ENCODE data around the gene HSH2D. TPM values are rescaled to one million over a fixed set of nuclear protein-coding genes. Genes with fewer than 3 reads are reported as not detected.
"Not testable (repeated sequence)": the region's sequence is repeated elsewhere in the genome, so short reads cannot be mapped to it uniquely, and the experiment has no call there.

Gene HSH2D
- total RNA-seq, 6 experiments from 2014 or later: 0.26 to 1.7 (median 0.48) TPM

- H3K27me3 ChIP-seq: no peaks in the 10 kb centered on the region
- peaks cover 0 to 42% (median 18%) of the 10 kb centered on the region in 4 donors for H3K4me1 ChIP-seq
- intact Hi-C loops (cut with DNase I): no loop called here
- DNase-seq: peak in 1 of 3 donors; percentile 44
- peak; percentile 9 to 57 (median 28) for ATAC-seq
- H3K4me3 ChIP-seq: no peak overlapping the region
- H3K36me3 ChIP-seq: peaks cover 14 to 34% (median 21%) of the 10 kb centered on the region in 4 donors
- peak overlapping the region; percentile 22 to 97 (median 77) for H3K27ac ChIP-seq
- TF ChIP-seq POLR2A (IDR thresholded peaks at IDR 0.05): no peak
- TF ChIP-seq, protein P1, sequence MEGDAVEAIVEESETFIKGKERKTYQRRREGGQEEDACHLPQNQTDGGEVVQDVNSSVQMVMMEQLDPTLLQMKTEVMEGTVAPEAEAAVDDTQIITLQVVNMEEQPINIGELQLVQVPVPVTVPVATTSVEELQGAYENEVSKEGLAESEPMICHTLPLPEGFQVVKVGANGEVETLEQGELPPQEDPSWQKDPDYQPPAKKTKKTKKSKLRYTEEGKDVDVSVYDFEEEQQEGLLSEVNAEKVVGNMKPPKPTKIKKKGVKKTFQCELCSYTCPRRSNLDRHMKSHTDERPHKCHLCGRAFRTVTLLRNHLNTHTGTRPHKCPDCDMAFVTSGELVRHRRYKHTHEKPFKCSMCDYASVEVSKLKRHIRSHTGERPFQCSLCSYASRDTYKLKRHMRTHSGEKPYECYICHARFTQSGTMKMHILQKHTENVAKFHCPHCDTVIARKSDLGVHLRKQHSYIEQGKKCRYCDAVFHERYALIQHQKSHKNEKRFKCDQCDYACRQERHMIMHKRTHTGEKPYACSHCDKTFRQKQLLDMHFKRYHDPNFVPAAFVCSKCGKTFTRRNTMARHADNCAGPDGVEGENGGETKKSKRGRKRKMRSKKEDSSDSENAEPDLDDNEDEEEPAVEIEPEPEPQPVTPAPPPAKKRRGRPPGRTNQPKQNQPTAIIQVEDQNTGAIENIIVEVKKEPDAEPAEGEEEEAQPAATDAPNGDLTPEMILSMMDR (IDR thresholded peaks at IDR 0.05): no peak
- no peaks in the 10 kb centered on the region for H3K9me3 ChIP-seq
- 65% methylated on average over 9 of the region's 12 CpGs for WGBS (ENCODE audit: insufficient coverage, low coverage, low lambda C conversion rate, missing lambda C conversion rate)
Observed at GRCh38 chr19:16118489-16119033, 24.9 kb upstream of the HSH2D start.

DNA sequence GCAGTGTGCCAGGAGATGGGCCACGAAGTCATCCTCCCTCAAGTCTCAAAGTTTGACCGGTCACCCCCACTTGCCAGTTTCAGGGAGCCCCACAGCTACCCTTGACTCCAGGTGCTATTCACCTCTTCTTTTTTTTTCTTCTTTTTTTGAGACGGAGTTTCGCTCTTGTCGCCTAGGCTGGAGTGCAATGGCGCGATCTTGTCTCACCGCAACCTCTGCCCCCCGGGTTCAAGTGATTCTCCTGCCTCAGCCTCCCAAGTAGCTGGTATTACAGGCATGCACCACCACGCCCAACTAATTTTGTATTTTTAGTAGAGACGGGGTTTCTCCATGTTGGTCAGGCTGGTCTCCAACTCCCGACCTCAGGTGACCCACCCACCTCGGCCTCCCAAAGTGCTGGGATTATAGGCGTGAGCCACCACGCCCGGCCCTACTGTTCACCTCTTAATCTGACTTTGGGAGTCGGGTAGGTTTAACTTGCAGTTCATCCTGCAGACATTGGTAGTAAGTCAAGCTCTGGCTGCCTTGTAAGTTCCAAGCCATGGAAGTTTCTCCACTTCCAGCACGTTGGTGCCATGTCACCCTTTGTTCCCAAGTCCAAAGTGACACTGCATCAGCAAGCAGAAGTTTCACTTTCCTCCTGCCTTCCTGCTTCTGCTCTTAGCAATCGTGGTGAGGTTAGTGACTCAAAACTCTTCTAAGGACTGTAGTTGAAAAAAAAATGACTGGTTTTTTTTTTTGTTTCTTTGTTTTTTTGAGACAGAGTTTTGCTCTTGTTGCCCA is 24.2 kb upstream of the HSH2D start:
- Histone ChIP-seq H3K27ac (peak overlapping the region; percentile 77 to 97 (median 84)), H3K36me3 (peaks cover 14 to 42% (median 24%) of the 10 kb centered on the region in 4 donors)
- 80% methylated on average over 19 of the region's 19 CpGs for WGBS (ENCODE audit: insufficient coverage, low coverage, low lambda C conversion rate, missing lambda C conversion rate)

GRCh38 chr19:16121141-16121540 is 22.3 kb upstream of the HSH2D start:
- ATAC-seq: no peak
- TF ChIP-seq, protein P1 (IDR thresholded peaks at IDR 0.05): no peak
- no peak for TF ChIP-seq POLR2A (IDR thresholded peaks at IDR 0.05)
- intact Hi-C loops (cut with DNase I): no loop called here
- Histone ChIP-seq H3K4me3 (no peak overlapping the region), H3K27me3 (no peaks in the 10 kb centered on the region), H3K9me3 (no peaks in the 10 kb centered on the region), H3K4me1 (peaks cover 0 to 19% (median 9%) of the 10 kb centered on the region in 4 donors), H3K36me3 (peaks cover 14 to 53% (median 31%) of the 10 kb centered on the region in 4 donors), H3K27ac (no peak overlapping the region)
- no peak for DNase-seq
- WGBS (ENCODE audit: insufficient coverage, low coverage, low lambda C conversion rate, missing lambda C conversion rate): 80% methylated on average over 1 of the region's 5 CpGs

More for the DNA sequence above, 24.2 kb upstream of the HSH2D start:
- H3K9me3 ChIP-seq; intact Hi-C loops (cut with DNase I); H3K27me3 ChIP-seq; H3K4me3 ChIP-seq: not testable (repeated sequence)
- peaks cover 0 to 36% (median 16%) of the 10 kb centered on the region in 4 donors for H3K4me1 ChIP-seq
- ATAC-seq (peak; percentile 79 to 87 (median 84)), DNase-seq (peak in 1 of 3 donors; percentile 82)

DNA sequence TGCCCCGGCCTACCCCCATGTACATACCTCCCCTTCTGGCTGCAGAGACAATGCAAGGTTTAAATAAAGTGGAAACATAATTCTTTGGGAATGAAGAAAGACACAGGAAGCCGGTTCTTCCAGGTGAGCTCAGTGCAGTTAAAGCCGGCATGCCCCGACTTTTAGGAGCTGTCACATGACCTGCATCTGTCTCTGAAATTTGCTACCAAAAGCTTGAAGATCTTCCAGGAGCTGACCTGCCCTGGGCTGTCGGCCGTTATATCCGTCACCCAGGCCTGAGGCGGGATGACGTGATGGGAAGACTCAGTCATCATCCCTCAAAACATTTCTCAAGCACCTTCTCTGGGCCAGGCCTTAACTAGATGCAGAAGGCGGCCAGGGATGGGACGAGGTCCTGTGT is 21.5 kb upstream of the HSH2D start:
- Histone ChIP-seq H3K4me1 (peaks cover 0 to 15% (median 9%) of the 10 kb centered on the region in 4 donors), H3K9me3 (no peaks in the 10 kb centered on the region), H3K27ac (no peak overlapping the region), H3K27me3 (no peaks in the 10 kb centered on the region), H3K36me3 (peaks cover 14 to 61% (median 35%) of the 10 kb centered on the region in 4 donors), H3K4me3 (no peak overlapping the region)
- WGBS (ENCODE audit: insufficient coverage, low coverage, low lambda C conversion rate, missing lambda C conversion rate): 92% methylated on average over 3 of the region's 11 CpGs
- DNase-seq (no peak), ATAC-seq (no peak)
- TF ChIP-seq POLR2A (IDR thresholded peaks at IDR 0.05): no peak
- TF ChIP-seq, protein P1 (IDR thresholded peaks at IDR 0.05): no peak
- intact Hi-C loops (cut with DNase I): no loop called here

- peaks cover 6 to 77% (median 49%) of the 10 kb centered on the region in 4 donors for H3K36me3 ChIP-seq
- no peak for ATAC-seq
- no peaks in the 10 kb centered on the region for H3K27me3 ChIP-seq
- no peak overlapping the region for H3K4me3 ChIP-seq
- TF ChIP-seq, protein P1 (IDR thresholded peaks at IDR 0.05): no peak
- TF ChIP-seq POLR2A (IDR thresholded peaks at IDR 0.05): no peak
- H3K9me3 ChIP-seq: no peaks in the 10 kb centered on the region
- peaks cover 0 to 5% (median 2%) of the 10 kb centered on the region in 4 donors for H3K4me1 ChIP-seq
- intact Hi-C loops (cut with DNase I): no loop called here
- DNase-seq: no peak
- no peak overlapping the region for H3K27ac ChIP-seq
- WGBS (ENCODE audit: insufficient coverage, low coverage, low lambda C conversion rate, missing lambda C conversion rate): 100% methylated on average over 1 of the region's 14 CpGs
Observed at GRCh38 chr19:16124953-16125352, 18.5 kb upstream of the HSH2D start.

Measured in right lobe of liver (tissue), 6 donors.